Measurements from ENCODE around the gene SLC28A1.
A peak's percentile ranks its signal among the peaks of the same experiment; 100 is the strongest.
"Not testable (repeated sequence)": the region's sequence is repeated elsewhere in the genome, so short reads cannot be mapped to it uniquely, and the experiment has no call there.

Gene SLC28A1

DNA sequence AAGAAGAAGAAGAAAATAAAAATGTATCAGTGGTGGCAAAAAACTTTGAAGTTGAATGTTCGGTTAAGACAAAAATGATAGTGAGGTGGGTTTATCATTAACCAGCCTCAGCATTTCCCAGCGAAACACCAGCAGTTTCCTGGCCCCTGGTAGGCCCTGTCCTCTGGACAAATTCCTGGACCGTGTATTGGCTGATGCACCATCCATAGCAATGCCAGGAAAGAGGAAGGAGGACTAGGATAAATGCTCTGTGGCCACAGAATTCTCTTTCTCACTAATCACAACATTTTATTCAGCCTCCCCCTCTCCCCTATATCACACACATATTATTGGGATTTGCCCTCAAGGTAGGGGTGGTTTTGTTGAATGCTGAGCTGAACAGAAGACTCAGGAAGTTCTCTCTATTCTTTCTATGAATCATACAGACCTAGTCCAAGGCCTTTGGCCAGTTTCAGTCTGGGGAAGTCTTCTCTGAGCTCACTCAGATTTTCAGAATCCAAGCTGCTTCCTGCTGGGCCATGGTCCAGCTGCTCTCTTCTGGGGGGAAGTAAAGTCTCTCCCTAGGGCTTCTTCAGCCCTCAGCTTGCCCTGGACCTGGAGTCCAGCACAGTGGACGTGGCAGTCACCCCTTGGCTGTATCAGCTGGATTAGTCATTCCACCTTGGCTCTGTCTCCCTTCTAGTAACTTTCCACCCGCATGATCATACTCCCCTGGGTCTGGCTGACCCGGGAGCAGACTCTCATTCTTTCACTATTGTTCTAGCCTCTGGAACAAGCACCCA, 27.6 kb downstream of the SLC28A1 start:
- DNase-seq, result no peak

DNA sequence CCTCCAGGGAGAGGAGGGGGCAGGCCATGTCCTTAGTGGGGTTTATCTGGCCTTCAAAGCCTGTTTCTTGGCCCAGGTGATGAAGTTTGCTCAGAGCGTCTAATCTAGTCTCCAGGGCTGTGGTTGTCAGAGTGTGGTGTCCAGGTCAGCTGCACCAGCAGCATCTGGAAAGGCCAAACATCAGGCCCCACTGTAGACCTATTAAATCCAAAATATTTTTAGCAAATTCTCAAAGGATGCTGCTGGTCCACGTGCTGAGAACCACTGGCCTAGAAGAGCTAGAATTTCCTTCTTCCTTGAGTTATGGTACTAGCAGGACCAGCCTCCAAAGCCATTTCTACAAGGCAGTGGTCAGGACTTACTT, 28.9 kb downstream of the SLC28A1 start:
- no peak for DNase-seq

DNA sequence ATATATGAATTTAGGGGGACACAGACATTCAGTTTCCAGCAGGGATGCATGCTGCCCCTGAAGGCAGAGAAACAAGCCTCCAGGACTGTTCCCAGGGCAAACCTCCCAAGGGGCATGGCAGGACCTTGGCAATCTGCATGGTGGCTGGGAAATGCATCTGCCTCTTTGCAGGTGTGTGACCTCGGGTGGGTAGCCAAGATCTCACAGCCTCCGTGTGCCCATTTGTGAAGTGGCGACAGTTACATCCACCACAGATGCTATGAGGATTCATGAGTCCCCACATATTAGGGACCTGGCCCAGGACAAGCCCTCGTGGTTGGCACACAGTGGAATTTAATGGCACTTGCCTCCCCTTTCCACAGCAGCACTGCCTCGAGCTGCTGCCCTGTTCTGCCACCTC, 29.9 kb downstream of the SLC28A1 start:
- no peak for DNase-seq

DNA sequence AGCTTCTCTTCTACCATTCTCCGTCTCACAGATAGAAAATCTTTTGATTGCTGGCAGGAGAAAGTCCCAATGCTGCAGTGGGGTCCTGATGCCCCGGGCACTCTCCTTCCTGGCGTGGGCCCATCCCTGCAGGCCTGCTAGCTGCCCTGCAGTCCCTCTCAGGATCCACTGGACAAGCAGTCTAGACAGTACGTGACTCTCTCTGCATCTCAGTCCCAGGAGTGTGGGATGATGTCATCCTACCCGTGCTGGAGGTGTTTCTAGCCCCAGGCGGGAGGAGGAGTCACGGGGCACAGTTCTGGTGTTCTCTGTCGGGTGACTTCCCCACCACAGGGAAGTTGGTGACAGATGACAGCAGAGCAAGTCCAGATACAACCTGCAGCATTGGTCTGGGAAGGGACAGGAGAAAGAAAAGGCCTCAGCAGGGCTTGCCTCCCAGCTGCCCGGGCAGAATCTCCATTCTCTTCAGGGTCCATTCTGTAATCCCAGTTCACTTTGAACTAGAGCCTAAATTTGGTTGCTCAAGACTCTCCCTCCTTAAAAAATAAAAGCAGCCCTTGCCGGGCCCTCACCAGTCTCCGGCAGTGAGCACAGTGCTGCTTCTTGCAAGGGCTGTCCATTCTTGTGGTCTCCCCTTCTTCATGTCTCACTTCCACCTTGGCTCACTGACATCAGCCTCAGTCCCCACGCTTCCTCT, 30.6 kb downstream of the SLC28A1 start:
- peak in 1 of 2 experiments; percentile 17 for DNase-seq

DNA sequence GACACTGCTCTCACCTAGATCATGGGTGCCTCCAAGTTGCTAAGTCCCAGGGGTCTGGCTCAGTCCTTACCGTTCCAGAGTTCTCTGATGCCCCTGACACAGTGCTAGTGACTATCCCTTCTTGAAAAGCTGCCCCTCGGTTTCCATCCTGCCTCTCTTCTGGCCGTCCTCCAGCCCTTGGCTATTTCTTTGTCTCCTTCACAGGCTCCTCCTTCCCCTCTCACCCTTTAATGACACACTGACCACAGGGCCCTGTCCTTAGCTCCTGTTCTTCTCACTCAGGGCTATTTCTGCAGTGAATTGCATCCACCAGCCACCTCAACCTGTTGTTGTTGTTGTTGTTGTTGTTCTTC, 31.1 kb downstream of the SLC28A1 start:
- DNase-seq, result no peak

DNA sequence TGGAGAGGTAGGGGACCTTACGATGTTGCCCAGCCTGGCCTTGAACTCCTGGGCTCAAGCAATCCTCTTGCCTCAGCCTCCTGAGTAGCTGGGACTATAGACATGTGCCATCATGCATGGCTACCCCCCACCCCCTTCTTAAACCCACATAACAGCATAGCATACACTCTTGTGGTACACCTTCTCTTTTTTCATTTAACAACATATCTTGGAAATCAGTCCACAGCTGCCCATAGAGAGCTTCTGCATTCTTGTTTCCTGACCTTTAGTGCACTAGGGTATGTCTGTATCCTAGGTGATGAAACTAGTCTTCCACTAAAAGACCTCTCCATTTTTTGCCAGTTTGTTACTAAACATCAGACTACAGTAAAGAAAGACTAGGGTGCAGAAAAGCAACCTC, 33.0 kb downstream of the SLC28A1 start:
- DNase-seq, result no peak

DNA sequence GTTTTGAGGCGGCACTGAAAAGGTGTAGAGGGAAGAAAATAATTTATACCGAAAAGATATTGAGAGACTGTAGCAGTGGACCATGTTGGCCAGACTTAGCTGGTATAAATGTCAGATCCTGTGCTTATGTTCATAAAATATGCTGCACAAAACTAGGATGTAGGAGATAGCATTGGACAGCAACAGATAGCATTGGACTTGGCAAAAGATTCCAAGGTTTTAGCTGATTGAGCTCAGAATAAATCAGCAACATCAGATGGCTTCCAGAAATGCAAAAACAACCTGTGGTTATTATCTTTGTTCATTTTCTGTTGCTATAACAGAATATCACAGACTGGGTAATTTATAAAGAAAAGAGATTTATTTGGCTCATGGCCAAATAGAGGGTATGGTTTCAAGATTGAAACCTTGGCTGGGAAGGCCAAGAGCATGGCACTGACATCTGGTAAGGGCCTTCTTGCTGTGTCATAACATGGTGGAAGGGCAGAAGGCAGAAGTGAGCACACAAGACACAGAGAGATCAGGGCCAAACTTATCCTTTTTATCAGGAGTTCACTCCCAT, 34.7 kb downstream of the SLC28A1 start:
- no peak for DNase-seq

DNA sequence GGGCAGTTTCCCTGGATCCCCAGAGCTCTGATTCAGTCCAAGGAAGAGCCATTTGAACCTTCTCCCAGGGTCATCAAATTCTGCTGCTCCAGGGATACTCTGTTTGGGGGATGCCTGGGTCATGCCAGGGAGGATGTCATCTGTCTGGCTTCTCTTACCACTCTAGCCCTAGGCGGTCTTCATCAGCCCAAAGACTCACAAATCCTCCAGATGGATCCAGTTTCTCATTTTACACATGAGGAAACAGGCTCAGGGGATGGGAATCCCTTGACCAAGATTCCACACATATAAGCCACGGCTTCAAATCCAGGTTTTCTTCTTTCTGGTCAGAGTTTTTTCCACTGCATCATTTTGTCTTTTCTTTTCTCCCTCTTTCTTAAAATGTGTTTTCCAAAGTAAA, 36.7 kb downstream of the SLC28A1 start:
- DNase-seq, result no peak

DNA sequence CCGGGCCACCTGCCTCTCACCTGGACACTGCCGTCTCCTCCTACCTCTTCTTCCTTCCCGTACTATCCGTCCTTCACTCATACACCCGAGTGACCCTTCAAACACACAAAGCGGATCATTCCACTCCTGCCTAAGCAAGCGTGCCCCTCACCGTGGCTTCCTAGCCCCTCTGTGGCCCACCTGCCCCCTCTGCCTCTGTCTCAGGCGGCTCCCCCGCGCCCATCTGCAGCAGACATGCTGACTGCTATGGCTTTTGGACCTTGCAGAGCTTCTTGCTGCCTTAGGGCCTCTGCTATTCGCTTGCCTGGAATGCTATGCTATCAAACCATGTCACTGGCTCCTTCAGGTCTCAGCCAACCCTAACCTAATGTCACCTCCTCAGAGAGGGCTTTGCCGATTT, 38.1 kb downstream of the SLC28A1 start:
- no peak for DNase-seq

DNA sequence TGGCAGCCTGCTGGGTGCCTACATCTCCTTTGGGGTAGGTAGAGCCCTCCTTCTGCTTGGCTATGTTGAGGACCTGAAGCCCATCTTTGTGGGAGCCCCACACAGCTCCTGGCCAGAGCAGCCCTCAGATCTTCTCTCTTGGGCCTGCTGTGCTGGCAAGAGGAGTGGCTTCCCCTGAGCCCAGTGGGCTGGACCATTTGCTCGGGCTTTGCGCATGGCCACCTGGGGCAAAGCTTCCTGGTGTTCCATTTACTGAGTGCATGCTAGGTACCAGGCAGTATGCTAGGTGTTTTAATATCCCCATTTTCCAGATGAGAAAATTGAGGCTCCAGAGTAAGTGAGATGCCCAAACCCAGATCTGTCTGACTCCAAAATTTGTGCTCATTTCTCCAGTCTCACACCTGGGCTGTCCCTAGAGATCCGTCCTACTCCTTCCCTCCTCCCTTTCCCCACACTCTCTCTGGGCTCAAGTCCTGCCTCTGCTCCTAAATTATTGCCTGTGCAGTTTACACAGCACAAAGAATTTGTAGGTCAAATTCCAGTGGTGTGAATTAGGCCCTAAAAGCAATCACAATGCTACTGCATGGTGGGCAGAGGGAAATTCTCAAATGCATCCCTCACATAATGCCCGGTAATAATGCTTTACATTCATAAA, 39.7 kb downstream of the SLC28A1 start:
- no peak for DNase-seq

DNA sequence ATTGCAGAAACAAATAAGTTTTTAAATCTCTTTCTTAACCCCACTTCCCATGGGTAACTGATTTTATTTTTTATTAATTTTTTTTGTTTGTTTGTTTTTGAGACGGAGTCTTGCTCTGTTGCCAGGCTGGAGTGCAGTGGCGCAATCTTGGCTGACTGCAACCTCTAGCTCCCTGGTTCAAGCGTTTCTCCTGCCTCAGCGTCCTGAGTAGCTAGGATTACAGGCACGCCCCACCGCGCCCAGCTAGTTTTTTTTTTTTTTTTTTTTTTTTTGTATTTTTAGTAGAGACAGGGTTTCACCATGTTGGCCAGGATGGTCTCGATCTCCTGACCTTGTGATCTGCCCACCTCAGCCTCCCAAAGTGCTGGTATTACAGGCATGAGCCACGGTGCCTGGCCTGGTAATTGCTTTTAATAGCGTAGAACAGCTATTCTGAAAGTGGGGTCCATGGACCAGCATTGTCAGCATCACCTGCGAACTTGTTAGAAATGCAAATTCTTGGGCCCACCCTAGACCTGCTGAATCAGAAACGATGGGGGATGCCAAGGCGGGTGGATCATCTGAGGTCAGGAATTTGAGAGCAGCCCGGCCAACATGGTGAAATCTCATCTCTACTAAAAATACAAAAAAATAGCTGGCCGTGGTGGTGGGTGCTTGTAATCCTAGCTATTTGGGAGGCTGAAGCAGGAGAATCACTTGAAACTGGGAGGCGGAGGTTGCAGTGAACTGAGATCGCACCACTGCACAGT, 40.5 kb downstream of the SLC28A1 start:
- DNase-seq, result not testable (repeated sequence)

DNA sequence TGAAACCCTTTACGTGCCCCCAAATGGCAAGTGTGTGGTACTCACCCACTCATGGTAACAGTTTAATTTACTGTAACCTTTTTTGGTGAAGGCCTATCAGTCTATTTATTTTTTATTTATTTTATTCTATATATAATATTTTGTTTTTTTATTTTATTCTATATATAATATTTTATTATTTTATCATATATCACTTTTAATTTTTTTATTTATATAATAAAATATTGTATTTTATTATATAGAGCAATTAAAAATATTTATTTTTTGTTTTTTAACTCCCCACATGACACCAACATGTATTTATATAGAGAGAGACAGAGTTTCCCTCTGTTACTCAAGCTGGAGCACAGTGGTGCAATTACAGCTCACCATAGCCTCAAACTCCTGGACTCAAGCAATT, 41.4 kb downstream of the SLC28A1 start:
- no peak for DNase-seq

DNA sequence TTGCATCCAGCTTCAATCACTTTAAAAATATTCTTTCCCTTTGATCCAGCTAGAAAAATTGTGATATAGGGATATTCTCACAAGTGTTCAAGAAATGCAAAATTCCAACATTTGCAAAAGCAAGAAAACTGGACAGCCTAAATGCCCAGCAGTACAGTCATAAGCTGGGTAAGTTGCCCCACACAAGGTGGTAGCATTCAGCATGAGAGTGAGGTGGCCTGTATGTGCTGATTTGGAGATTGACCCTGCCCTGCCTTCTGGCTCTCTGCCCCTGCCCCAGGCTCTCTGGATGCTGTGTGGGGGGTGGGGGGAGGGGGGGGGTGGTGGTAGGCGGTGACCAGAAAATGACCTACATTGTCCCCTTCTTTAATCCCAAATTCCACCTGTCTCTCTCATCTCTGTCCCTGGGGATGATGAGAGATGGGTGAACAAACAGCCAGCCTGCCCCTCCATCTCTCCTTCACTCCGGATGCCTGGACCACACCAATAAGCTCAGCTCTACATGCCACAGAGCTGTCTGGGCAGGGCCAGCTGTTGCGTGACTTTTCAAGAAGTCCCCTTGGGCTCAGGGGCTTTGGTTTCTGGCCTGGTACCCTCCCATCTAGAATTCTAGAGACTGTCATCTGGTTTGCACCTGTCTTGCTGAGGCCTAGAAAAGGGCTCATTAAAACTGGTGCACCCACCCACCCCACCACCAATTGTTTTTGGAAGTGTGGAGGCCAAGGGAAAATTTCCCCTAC, 42.2 kb downstream of the SLC28A1 start:
- no peak for DNase-seq

DNA sequence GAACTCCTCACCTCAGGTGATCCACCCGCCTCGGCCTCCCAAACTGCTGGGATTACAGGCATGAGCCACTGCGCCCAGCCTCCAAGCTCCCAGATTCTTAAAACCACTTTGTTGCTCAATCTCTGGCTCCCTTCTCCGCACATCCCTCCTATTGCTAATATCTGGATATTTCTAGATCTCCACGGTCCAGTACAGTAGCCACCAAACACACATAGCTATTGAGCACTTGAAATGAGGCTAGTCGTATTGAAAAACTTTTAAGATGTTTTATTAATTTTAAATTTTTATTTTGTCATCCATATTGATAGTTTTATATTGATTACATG, 44.3 kb downstream of the SLC28A1 start:
- no peak for DNase-seq

DNA sequence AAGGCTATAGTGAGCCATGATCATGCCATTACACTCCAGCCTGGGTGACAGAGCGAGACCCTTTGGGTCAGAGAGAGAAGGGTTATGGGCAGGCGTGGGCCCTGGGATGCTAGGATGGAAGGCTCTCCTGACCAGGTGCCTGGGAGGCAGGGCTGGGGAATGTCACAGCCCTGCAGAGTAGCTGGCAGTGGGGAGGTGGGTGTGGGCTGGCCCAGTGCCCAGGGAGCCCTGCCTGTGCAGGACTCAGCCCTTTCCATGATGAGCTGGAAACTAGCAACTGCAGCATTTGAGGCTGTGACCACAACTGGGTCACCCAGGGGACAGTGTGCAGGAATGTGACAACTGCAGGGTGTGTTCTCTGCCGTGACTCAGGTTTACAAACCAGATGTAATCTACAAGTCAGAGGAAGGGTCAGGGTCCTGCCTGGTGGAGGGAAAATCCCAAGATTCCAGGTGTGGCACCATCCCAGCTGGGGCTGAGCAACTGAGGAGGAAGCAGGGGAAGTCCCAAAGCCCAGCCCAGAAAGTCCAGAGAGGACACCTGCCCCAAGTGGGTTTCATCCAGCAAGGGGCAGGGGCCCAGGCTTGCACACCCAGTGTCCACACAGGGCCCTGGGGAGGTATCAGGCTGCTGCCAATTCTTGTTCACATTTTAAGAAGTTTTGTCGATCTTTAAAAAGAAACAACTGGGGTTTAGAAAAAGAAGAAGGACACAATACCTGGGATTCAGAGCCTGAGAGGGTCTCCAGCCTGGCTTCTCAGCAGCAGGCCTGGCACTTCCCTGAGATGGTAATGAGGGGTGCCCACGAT, 45.5 kb downstream of the SLC28A1 start:
- DNase-seq, result no peak

DNA sequence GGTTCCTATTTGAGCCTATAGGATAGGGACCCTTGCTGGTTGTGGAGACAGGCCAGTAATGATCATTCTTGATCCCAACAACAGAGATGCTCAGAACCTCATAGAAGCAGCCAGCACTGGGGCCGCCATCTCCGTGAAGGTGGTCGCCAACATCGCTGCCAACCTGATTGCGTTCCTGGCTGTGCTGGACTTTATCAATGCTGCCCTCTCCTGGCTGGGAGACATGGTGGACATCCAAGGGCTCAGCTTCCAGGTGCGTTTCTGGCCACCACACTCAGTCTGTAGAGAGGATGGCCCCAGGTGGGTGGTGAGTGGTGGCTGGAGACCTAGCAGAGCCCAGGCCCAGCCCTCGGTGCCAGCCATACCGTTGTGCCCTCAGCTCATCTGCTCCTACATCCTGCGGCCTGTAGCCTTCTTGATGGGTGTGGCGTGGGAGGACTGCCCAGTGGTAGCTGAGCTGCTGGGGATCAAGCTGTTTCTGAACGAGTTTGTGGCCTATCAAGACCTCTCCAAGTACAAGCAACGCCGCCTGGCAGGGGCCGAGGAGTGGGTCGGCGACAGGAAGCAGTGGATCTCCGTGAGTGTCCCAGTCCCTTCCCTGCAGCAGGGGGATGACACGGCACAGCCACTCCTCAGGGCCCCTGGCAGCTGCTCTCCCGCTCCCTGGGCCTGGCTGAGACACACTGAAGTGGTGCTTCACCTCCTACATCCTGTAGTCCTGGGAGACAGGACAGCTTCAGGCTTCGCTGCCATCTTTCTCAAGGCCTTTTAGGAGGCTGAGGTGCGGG, 50.7 kb downstream of the SLC28A1 start:
- no peak for DNase-seq

DNA sequence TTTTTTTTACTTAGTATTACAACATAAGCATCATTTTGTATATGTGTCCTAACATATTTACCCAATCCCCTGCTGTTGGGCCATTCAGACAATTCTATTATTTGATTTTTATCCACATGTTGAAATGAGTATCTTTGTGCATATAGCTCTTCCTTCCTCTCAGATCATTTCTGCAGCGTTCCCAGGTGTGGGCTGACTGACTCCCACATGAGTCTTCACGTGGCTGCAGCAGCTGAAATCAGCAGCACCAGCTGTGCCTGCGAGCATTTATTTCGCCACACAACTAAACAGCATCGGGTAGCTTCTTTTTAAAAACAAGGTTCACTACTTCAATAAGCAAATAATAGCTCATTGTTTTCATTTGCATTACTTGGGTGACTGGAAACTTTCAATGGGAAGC, 52.7 kb downstream of the SLC28A1 start:
- no peak for DNase-seq

DNA sequence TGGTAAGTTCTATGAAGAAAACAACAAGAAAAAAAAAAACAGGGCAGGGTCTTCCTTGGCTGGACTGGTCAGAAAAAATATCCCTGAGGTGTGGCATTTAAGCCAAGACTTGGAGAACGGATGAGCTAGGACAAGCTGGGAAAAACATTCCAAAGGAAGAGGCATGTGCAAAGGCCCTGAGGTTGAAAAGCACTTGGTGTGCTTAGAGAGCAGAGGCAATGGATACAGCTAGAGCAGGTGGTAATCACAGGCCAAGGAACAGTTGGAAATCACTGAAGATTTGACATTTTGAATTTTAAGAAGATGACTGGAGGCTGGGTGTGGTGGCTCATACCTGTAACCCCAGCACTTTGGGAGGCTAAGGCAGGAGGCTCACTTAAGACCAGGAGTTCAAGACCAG, 54.3 kb downstream of the SLC28A1 start:
- DNase-seq, result no peak

DNA sequence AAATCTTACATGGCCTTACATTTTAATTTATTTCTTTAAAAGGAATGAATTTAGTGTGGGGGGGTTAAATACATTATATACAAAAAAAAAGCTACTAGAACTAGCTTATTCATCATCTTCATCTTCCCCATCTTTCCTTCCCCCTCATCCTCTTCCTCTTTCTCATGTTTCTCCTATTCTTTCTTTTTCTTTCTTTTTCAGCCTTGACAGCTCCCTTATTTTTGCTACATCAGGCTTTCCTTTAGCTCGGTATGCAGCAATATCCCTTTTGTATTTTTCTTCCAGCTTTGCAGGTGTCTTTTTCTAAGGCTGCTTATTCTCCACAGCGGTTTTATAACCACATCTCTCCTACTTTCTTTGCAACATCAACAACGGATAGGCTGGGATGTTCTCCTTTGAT, 55.9 kb downstream of the SLC28A1 start:
- no peak for DNase-seq

DNA sequence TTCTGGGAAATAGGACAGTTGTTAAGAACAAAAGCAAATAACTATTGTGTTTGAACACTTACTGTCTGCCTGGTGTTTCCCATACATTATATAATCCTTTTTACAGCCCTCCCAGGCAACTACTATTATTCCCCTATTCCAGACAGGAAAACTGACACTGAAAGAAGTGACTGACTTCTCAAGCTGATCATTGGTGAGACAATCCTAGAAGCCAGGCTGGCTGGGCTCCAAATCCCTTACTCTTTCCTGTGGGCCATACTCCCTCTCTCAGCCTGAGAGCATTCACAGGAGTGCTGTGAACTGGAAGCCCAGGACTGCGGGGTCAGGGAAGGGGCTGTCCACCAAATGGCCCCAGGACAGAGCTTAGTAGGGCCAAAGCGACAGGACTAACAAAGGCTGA, 58.0 kb downstream of the SLC28A1 start:
- no peak for DNase-seq

DNA sequence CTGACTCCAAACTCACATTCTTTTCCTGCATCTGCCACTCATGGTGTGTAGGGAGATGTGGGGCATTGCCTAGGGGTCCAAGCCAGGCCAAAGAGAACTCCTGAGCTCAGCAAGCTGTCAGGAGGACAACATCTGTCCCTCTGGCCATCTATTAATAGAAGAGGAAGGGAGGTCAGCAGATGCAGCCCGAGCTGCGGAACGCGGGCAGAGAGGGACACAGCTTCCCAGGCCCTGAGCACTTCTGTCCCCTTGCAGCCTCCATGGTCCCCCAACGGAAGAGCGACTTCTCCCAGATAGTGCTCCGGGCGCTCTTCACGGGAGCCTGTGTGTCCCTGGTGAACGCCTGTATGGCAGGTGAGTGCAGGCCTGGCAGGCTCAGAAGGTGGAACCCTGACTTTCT, 59.8 kb downstream of the SLC28A1 start:
- DNase-seq, result no peak
